ENCODE results near the gene SP100.

SP100 gene

DNA sequence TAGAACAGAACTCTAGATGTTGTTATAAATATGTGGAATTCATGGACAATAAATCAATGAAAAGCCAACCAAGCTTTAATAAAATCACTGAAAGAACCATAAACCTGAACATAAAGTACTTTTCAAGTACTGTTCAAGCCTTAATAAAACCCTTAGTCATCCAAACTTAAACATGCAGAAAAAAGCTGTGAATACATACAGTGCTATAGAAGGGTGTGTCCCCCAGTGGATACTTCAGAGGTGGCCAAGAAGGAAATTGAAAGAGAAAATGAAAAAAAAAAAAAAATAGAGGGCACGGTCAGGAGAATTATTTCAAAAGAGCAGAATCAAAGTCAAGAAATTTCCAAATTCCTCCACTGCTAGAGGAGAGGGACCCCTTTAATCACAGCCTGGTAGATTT is 141.1 kb downstream of the SP100 start:
- Histone ChIP-seq H3K36me3 (ENCODE audit: control insufficient read depth in 2 of 2, insufficient read depth in 1 of 2, low read length in 2 of 2) (no peaks in the 10 kb centered on the region), H3K4me1 (ENCODE audit: control insufficient read depth, insufficient read depth, low read length) (no peaks in the 10 kb centered on the region), H3K4me3 (ENCODE audit: low read depth, low read length) (no peak overlapping the region), H3K27ac (ENCODE audit: extremely low read depth, low read depth, low read length) (no peak overlapping the region), H3K9me3 (ENCODE audit: control insufficient read depth, insufficient read depth, low read depth, low read length) (no peaks in the 10 kb centered on the region)
- ChIA-PET CTCF (interaction anchor here (0.6 kb wide), 1 partner anchor 1176 kb away, joined by 3 read pairs; no protein-coding TSS in a partner anchor), POLR2A (no interaction called here)
- TF ChIP-seq SCRT1 (tag by site-specific recombination; IDR thresholded peaks at IDR 0.05; ENCODE audit: borderline replicate concordance) (no peak), KLF10 (tag by site-specific recombination; IDR thresholded peaks at IDR 0.05) (no peak), ZNF148 (tag by site-specific recombination; IDR thresholded peaks at IDR 0.05; ENCODE audit: borderline replicate concordance) (no peak), ZFP3 (tag by site-specific recombination; IDR thresholded peaks at IDR 0.05; ENCODE audit: low read depth) (no peak), KLF17 (tag by site-specific recombination; IDR thresholded peaks at IDR 0.05) (no peak), WT1 (tag by site-specific recombination; IDR thresholded peaks at IDR 0.05) (no peak), ZNF514 (tag by site-specific recombination; IDR thresholded peaks at IDR 0.05) (no peak)

GRCh38 chr2:230564805-230565779 is 149.1 kb downstream of the SP100 start:
- H3K4me1 ChIP-seq (ENCODE audit: control insufficient read depth, insufficient read depth, low read length) = no peaks in the 10 kb centered on the region
- POLR2A ChIA-PET = no interaction called here
- TF ChIP-seq ZNF18 (tag by site-specific recombination; IDR thresholded peaks at IDR 0.05) = no peak
- TF ChIP-seq ZNF404 (tag by site-specific recombination; IDR thresholded peaks at IDR 0.05) = no peak
- no peak for TF ChIP-seq ZNF148 (tag by site-specific recombination; IDR thresholded peaks at IDR 0.05; ENCODE audit: borderline replicate concordance)
- no peak for TF ChIP-seq ZNF19 (tag by site-specific recombination; IDR thresholded peaks at IDR 0.05; ENCODE audit: low read depth)
- TF ChIP-seq GFI1B (tag by site-specific recombination; IDR thresholded peaks at IDR 0.05) = no peak
- no peak for TF ChIP-seq ZNF629 (tag by site-specific recombination; IDR thresholded peaks at IDR 0.05)
- no peak for TF ChIP-seq ZBTB10 (tag by site-specific recombination; IDR thresholded peaks at IDR 0.05)
- TF ChIP-seq ZNF624 (tag by site-specific recombination; IDR thresholded peaks at IDR 0.05) = no peak
- no peak for TF ChIP-seq ZNF768 (tag by site-specific recombination; IDR thresholded peaks at IDR 0.05)
- TF ChIP-seq ZBTB26 (tag by site-specific recombination; optimal IDR thresholded peaks at IDR 0.05) = no peak
- no peak for TF ChIP-seq OVOL3 (tag by site-specific recombination; IDR thresholded peaks at IDR 0.05)
- TF ChIP-seq ZNF585B (tag by site-specific recombination; IDR thresholded peaks at IDR 0.05) = no peak
- no peak for TF ChIP-seq ZNF623 (tag by site-specific recombination; IDR thresholded peaks at IDR 0.05)
- no peak for TF ChIP-seq ZFP37 (tag by site-specific recombination; IDR thresholded peaks at IDR 0.05)
- no peak overlapping the region for H3K27ac ChIP-seq (ENCODE audit: extremely low read depth, low read depth, low read length)
- no peak overlapping the region for H3K4me3 ChIP-seq (ENCODE audit: low read depth, low read length)
- no peaks in the 10 kb centered on the region for H3K36me3 ChIP-seq (ENCODE audit: control insufficient read depth in 2 of 2, insufficient read depth in 1 of 2, low read length in 2 of 2)
- H3K9me3 ChIP-seq (ENCODE audit: control insufficient read depth, insufficient read depth, low read depth, low read length) = no peaks in the 10 kb centered on the region
- CTCF ChIA-PET = no interaction called here

Data from HEK293 (cell line).